Hepatocyte (in vitro differentiated cells): ENCODE results near the gene ZNF385C. TPM values are rescaled to one million over a fixed set of nuclear protein-coding genes. Genes with fewer than 3 reads are reported as not detected.

ENCODE experiments used
- DNase-seq: peaks from one replicate; pipeline ENCODE4 v3.0.0-alpha.2; 2016; ENCODE audit warnings: low spot score
- H2AFZ ChIP-seq: fragments of 200-600 bp; sonication (generic); 2 replicates; pipeline ENCODE4 v1.6.0; 2016; ENCODE audit warnings: antibody characterized with exemption, mild to moderate bottlenecking
- H3K27ac ChIP-seq: fragments of 200-600 bp; sonication (generic); 2 replicates; pipeline ENCODE4 v1.5.1; 2016; ENCODE audit warnings: mild to moderate bottlenecking
- H3K27me3 ChIP-seq: fragments of 200-600 bp; sonication (generic); 2 replicates; pipeline ENCODE4 v1.6.1; 2016
- H3K36me3 ChIP-seq: fragments of 200-600 bp; sonication (generic); replicated peaks from 2 replicates; pipeline ENCODE4 v1.5.1; 2016; ENCODE audit warnings: low read depth; ENCODE audit not compliant: insufficient read depth
- H3K4me1 ChIP-seq: fragments of 200-600 bp; sonication (generic); 2 replicates; pipeline ENCODE4 v1.5.1; 2016; ENCODE audit warnings: mild to moderate bottlenecking, moderate library complexity; ENCODE audit not compliant: insufficient read depth
- H3K4me2 ChIP-seq: fragments of 200-600 bp; sonication (generic); 2 replicates; pipeline ENCODE4 v1.6.0; 2016
- H3K4me3 ChIP-seq: fragments of 200-600 bp; sonication (generic); 2 replicates; pipeline ENCODE4 v1.5.1; 2016; ENCODE audit warnings: mild to moderate bottlenecking
- H3K79me2 ChIP-seq: fragments of 200-600 bp; sonication (generic); 2 replicates; pipeline ENCODE4 v1.6.0; 2017; ENCODE audit warnings: mild to moderate bottlenecking
- H3K9me2 ChIP-seq: fragments of 200-600 bp; sonication (generic); replicated peaks from 2 replicates; pipeline ENCODE4 v1.6.0; 2017; ENCODE audit warnings: mild to moderate bottlenecking; ENCODE audit not compliant: insufficient read depth
- H3K9me3 ChIP-seq: fragments of 200-600 bp; sonication (generic); 2 replicates; pipeline ENCODE4 v1.5.1; 2016; ENCODE audit warnings: low read depth, mild to moderate bottlenecking
- H4K20me1 ChIP-seq: fragments of 200-600 bp; sonication (generic); 2 replicates; pipeline ENCODE4 v1.6.0; 2016; ENCODE audit warnings: mild to moderate bottlenecking; ENCODE audit not compliant: insufficient read depth, poor library complexity, severe bottlenecking
- CTCF ChIP-seq: fragments of 200-600 bp; sonication (generic); IDR thresholded peaks from 2 replicates; pipeline ENCODE4 v1.5.1; 2016; ENCODE audit warnings: antibody characterized with exemption, mild to moderate bottlenecking; ENCODE audit not compliant: poor library complexity
- EZH2 ChIP-seq: fragments of 200-600 bp; sonication (generic); IDR thresholded peaks from 2 replicates; pipeline ENCODE4 v1.6.1; 2016; ENCODE audit warnings: antibody characterized with exemption, mild to moderate bottlenecking, borderline replicate concordance
- EZH2phosphoT487 ChIP-seq: fragments of 200-600 bp; sonication (generic); IDR thresholded peaks from one replicate; pipeline ENCODE4 v1.6.1; 2018; ENCODE audit warnings: antibody characterized with exemption, mild to moderate bottlenecking, low read depth, moderate library complexity; ENCODE audit not compliant: unreplicated experiment, severe bottlenecking
- WGBS: methylation state at CpG from one replicate; pipeline ENCODE4 v1.1.6; 2016; ENCODE audit warnings: low lambda C conversion rate; ENCODE audit errors: missing lambda C conversion rate; 5-methylcytosine and 5-hydroxymethylcytosine counted together
- polyA plus RNA-seq: library from polyadenylated mRNA; unstranded; fragments of >200 nt; fragmentation: Nextera tagmentation; extraction: Ambion mirVana; gene quantifications from 2 replicates; pipeline ENCODE4 v1.2.1, GENCODE V29; 2016
- total RNA-seq: library from RNA; depleted of rRNA; stranded (reverse); fragments of >200 nt; gene quantifications from 2 replicates; pipeline ENCODE4 v1.2.3, GENCODE V29; 2014

Gene ZNF385C
- total and polyA plus RNA-seq, 2 experiments from 2014 or later: 0.45 to 0.63 TPM

GRCh38 chr17:42110301-42111264 lies 12.3 kb upstream of the ZNF385C start:
- H3K9me2 ChIP-seq: no peaks in the 10 kb centered on the region
- no peak overlapping the region for H3K27ac ChIP-seq
- no peaks in the 10 kb centered on the region for H4K20me1 ChIP-seq
- no peak overlapping the region for H3K4me3 ChIP-seq
- TF ChIP-seq EZH2 (no peak), CTCF (no peak), EZH2phosphoT487 (no peak)
- no peak overlapping the region for H3K4me2 ChIP-seq
- H3K27me3 ChIP-seq: no peaks in the 10 kb centered on the region
- no peak for DNase-seq
- H3K4me1 ChIP-seq: no peaks in the 10 kb centered on the region
- no peaks in the 10 kb centered on the region for H3K79me2 ChIP-seq
- WGBS: 91% methylated on average over 18 of the region's 18 CpGs
- no peaks in the 10 kb centered on the region for H3K9me3 ChIP-seq
- no peak overlapping the region for H2AFZ ChIP-seq
- no peaks in the 10 kb centered on the region for H3K36me3 ChIP-seq

DNA sequence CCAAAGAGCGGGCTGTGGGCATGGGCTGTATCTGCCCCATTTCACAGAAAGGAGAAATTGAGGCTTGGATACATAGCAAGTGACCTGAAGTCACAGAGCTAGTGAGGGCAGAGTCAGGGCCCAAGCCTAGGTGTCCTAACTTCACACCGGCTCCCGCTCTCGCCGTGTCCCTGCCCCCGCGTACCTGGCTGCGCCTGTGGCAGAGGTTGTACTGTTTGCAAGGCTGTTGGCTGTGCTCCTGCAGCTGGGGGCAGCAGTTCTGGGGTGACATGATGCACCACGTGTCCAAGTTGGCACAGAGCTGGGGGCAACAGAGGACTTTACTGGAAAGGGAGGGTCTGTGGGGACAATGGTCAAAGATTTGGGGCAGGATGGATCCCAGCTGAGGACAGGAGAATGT lies 10.8 kb upstream of the ZNF385C start:
- Histone ChIP-seq H3K4me2 (no peak overlapping the region), H3K4me1 (no peaks in the 10 kb centered on the region), H3K27ac (no peak overlapping the region), H3K4me3 (no peak overlapping the region), H3K79me2 (no peaks in the 10 kb centered on the region), H2AFZ (no peak overlapping the region), H3K27me3 (no peaks in the 10 kb centered on the region), H3K9me3 (no peaks in the 10 kb centered on the region), H3K9me2 (no peaks in the 10 kb centered on the region), H4K20me1 (no peaks in the 10 kb centered on the region), H3K36me3 (no peaks in the 10 kb centered on the region)
- no peak for DNase-seq
- TF ChIP-seq CTCF (no peak), EZH2 (no peak), EZH2phosphoT487 (no peak)
- 93% methylated on average over 9 of the region's 9 CpGs for WGBS

DNA sequence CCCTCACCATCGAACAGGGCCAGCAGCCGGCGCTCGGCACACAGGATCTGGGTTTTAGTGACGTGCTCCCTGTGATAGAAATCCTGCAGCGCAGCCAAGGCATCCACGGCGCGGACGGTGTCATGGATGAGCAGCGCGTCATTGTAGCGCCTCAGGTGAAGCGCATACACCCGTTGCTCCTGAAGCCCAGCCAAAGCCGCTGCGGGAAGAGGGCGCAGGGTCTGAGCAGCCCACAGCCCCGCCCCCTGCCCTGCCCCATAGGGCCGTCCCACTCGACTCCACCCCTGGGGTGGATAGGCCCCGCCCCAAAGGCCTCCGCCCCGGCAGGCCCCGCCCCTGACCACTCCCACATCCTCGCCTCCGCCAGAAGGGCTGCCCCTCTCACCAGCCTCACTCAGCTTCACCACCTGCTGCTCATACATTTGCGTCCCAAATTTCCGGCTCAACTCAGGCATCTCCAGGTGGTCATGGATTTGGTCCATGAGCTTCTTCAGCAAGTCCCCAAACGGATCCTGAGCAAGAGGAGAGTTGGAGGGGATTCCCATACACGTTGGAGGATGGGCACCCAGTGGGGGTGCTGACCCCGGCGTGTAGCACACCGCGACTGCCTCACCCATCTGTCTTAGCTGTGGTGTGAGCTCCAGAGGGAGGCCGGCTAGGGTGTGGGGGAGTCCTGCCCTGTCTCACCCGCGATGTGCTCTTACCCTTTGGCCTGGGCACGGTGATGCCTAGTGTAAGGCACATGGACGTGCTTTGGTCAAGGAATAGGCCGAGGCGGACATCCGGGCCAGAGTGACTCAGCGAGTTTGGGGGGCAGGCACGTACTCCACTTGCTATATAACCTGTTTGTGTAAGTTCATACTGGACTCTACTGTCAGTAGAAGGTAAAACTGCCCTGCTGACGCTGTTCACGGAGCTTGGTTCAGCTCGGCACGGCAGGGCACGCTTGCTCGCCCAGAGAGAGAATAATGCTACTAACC lies 9.6 kb upstream of the ZNF385C start:
- Histone ChIP-seq H3K4me2 (peak overlapping the region; percentile 80), H3K27ac (no peak overlapping the region), H3K36me3 (no peaks in the 10 kb centered on the region), H3K9me3 (no peaks in the 10 kb centered on the region), H3K79me2 (no peaks in the 10 kb centered on the region), H3K4me3 (no peak overlapping the region), H4K20me1 (no peaks in the 10 kb centered on the region), H3K27me3 (no peaks in the 10 kb centered on the region), H2AFZ (no peak overlapping the region), H3K4me1 (no peaks in the 10 kb centered on the region), H3K9me2 (no peaks in the 10 kb centered on the region)
- 38% methylated on average over 44 of the region's 51 CpGs for WGBS
- DNase-seq: peak; percentile 93
- TF ChIP-seq CTCF: no peak
- TF ChIP-seq EZH2phosphoT487: no peak
- TF ChIP-seq EZH2: no peak
